Hematopoietic multipotent progenitor cell treated with erythropoietin and hydrocortisone succinate and interleukin-3 and kit ligand, for 17 days (in vitro differentiated cells): ENCODE measurements around the gene CSTPP1.
"Not testable (repeated sequence)": the region's sequence is repeated elsewhere in the genome, so short reads cannot be mapped to it uniquely, and the experiment has no call there.

Source experiments
- DNase-seq: peaks from one replicate; pipeline ENCODE4 v3.0.0-alpha.2; 2015; ENCODE audit warnings: low spot score

CSTPP1 gene

DNA sequence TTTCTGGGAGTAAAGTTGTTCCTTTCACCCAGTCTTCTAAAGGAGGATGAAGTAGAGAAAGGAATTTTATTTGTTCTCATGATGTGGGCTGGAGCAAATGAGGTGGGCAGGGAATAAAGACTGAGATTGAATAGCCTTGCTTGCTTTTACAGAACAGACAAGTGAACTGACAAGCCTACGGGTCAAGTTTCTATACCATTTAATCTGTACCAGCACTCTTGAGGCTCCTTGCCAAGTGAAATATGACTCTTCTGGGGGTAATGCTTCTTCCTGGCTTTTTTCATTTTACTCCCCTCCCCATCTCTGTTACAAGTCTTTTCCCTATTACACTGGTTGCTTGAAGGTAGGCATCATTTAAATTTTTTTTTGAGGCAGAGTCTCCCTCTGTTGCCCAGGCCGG is 54.8 kb downstream of the CSTPP1 start:
- DNase-seq: no peak

- DNase-seq: not testable (repeated sequence)
These were observed 55.8 kb downstream of the CSTPP1 start for GRCh38 chr11:46992386-46992785.

DNA sequence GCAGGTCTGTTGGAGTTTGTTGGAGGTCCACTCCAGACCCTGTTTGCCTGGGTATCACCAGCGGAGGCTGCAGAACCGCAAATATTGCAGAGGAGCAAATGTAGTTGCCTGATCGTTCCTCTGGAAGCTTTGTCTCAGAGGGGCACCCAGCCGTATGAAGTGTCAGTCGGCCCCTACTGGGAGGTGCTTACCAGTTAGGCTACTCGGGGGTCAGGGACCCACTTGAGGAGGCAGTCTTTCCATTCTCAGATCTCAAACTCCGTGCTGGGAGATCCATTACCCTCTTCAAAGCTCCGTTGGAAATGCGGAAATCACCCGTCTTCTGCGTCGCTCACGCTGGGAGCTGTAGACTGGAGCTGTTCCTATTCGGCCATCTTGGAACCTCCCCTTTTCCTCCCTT is 61.2 kb downstream of the CSTPP1 start:
- not testable (repeated sequence) for DNase-seq

GRCh38 chr11:46999217-46999616 is 62.7 kb downstream of the CSTPP1 start:
- no peak for DNase-seq

GRCh38 chr11:47000033-47000432 is 63.5 kb downstream of the CSTPP1 start:
- no peak for DNase-seq

DNA sequence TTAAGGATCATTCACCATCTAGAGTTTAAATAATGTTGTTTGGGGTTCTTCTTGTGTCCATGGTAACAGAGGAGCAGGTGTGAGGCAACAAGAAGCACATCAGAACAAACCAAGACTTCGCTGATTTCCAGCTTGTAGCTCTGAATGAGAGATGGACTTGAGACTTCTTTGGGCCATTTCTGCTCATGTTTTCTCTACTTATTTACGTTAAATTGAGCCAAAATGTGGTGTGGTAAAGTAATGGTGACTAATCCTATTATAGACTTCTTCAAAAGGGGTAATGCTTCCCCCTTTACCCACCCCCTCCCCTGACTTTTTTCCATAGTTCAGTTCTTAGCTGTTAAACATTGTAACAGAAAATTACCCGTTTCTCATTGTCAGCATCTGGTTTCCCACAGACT is 65.2 kb downstream of the CSTPP1 start:
- DNase-seq: no peak

DNA sequence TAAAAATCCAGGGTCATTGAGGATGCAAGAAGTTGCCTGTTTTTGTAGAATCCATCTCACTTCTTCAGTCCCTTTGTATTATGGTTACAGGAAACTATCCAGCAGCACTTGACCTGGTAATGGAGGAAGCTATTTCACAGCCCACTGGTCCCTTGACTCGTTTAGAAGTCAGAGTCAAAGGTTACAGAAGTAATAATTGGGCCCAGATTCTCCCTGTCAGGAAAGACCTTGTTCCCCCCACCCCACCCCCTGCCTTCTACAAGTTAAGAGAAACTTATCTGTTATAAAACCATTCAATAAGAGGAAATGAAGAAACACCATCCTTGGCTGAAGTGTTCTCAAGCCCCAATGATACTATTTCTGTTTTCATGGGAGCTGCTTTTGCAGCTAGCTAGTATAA is 65.8 kb downstream of the CSTPP1 start:
- DNase-seq: no peak

DNA sequence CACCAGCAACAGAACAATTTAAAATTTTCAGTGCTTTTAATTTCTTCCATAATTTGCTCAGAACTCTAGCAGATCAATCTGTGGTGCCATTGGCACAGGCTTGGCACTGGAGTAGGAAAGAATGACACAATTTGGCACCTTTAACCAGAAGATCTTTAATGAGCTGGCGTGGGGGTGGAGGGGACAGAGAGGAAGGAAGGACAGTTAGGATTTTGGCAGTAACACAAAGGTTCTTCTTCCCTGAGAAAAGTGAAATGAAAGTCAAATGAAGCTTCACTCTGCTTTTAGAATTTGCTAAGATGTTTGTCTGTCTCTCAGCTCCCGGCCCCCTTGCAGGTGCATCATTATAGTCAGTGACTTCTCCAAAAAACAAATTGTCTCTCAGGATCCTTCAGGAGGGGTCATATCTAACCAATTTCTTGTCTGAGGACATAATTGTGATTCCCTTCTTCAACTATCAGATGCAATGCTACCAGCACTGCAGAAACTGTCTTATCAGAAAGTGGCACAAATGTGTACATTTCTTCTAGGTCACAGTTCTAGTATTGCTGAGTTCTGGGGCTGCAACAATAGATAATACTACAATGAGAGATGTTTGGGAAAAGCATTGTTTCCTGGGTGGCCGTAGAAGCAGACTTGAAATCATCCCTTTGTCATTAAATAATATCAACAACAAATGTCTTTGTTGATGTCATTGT is 66.8 kb downstream of the CSTPP1 start:
- no peak for DNase-seq

DNA sequence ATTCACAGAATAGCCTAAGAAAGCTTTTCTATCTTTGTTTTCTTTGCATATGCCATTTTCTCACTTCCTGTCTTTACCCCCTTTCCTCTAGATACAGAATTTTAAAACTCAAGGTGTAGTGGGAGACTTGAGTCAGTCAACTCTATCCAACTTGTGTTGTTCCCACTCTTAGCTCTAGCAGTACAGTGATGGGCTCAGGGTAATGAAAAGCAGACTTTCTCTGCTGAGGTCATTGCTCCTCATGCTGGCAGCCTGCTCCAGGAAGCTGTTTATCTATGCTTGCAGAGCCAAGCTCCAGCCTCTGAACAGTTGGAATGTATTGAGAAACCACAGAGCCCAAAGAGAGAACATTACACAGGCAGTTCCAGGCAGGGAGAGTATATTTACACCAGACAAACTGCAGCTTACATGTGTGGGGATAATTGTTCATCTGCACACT is 68.1 kb downstream of the CSTPP1 start:
- peak; percentile 26 for DNase-seq

GRCh38 chr11:47005441-47005840 is 68.9 kb downstream of the CSTPP1 start:
- DNase-seq: no peak

GRCh38 chr11:47007579-47007978 is 71.0 kb downstream of the CSTPP1 start:
- DNase-seq: no peak

DNA sequence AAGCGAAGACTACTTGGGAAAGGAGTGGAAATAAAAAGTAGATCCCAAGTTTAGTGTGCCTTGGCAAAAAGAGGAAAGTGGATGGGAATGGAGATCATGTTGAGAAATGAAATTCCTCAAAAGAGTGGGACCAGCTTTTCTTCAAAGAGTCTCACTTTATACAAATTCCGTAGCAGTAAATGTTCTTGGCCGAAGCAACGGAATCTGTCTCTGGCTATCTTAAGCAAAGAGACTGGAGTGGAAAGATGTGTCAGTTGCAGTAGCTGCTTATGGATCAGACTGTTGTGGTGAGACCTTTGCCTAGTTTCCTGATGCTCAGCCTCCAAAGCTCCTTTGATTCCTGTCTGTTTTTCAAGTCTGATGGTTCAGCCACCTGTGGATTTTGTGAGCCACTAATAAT is 73.6 kb downstream of the CSTPP1 start:
- DNase-seq: no peak

DNA sequence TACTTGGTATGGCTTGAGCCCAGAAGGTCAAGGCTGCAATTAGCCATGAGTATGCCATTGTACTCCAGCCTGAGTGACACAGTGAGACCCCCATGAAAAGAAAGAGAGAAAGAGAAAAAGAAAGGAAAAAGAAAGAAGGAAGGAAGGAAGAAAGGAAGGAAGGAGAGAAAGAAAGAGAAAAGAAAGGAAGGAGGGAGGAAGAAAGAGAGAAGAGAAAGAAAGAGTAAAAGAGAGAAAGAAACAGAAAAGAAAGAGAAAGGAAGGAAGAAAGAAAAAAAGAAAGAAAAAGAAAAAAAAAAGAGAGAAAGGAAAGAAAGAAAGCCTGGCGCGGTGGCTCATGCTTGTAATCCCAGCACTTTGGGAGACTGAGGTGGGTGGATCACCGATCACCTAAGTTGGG is 77.5 kb downstream of the CSTPP1 start:
- no peak for DNase-seq

DNA sequence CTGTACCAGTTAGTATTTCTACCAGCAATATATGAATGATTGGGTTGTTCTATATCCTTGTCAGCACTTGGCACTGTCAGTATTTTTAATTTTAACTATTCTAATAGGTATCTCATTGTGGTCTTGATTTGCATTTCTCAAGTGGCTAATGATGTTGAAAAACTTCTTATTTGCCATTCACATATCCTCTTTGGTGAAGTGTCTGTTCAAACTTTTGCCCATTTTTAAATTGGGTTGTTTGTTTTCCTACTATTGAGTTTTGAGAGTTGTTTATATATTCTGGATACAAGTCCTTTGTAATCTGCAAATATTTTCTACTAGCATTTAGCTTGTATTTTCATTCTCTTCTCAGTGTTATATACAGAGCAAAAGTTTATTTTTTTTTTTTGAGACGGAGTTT is 82.1 kb downstream of the CSTPP1 start:
- DNase-seq: no peak

- DNase-seq: no peak
These were observed 84.4 kb downstream of the CSTPP1 start for GRCh38 chr11:47020793-47021526.

- no peak for DNase-seq
These were observed 84.9 kb downstream of the CSTPP1 start for GRCh38 chr11:47021527-47021818.

- DNase-seq: no peak
These were observed 85.4 kb downstream of the CSTPP1 start for GRCh38 chr11:47021965-47022364.

DNA sequence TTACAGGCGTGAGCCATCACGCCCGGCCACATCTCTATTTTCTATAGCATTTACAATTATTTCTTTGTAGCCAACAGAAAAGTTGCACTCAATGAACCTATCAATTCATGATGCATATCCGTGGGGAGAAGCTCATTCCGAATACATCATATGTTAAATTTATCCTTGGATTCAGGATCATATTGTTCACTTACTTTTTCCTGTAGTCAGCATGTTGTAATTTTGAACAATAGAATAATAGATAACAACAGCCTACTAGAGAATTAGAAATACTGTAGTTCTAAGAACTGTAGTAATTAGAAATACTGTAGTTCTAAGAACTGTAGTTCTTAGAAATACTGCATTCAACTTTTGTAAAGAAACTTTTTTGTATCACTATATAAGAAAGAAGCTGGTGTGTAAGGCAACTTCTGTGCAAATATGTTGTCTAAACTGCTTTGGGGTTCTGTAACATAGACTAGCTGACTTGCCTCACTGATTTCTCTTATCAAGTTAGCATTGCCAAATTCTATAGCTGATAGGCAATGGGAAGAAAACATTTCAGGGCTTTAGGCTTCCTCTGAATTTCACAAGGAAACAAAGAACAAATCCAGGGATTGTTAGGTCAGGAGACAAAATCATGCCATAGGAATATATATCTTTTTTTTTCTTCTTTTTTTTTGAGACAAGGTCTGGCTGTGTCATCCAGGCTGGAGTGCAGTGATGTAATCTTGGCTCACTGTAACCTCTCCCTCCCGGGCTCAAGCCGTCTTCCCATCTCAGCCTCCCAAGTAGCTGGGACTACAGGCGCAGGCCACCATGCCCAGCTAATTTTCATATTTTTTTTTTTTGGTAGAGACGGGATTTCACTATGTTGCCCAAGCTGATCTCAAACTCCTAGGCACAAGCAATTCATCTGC is 91.9 kb downstream of the CSTPP1 start:
- DNase-seq: no peak

DNA sequence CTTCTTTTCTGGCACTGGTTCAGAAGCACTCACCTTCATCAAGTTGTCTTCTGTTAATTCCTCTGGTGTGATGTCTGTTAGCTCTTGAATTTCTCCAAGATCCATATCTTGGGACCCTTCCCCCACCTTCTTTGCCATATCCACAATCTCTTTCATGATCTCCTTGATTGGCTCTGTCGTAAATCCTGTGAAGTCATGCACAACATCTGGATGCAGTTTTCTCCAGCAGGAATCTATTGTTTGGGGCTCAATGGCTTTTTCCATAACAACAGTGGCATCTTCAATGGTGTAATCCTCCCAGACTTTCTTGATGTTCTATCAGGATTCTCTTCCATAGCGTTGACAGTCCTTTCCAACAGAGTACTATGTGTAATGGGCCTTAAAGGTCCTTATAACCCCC is 96.9 kb downstream of the CSTPP1 start:
- no peak for DNase-seq

- no peak for DNase-seq
These were observed 97.5 kb downstream of the CSTPP1 start for GRCh38 chr11:47034091-47034490.

DNA sequence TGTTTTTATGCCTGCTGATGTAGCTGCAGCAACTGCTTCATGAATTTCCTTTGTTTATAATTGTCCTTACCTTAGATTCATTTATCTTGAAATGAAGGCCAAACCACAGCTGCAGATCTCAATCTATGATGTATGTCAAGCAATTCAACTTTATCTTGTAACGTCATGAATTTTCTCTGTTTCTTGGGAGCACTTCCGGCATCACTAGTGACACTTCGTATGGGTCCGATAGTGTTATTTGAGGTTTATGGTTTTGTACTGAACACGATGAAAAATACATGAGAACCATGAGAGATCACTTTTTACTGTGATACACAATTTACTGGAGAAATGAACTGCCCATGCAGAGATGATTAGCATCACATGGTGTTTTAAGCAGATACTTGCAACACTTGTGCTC is 98.5 kb downstream of the CSTPP1 start:
- DNase-seq: no peak

DNA sequence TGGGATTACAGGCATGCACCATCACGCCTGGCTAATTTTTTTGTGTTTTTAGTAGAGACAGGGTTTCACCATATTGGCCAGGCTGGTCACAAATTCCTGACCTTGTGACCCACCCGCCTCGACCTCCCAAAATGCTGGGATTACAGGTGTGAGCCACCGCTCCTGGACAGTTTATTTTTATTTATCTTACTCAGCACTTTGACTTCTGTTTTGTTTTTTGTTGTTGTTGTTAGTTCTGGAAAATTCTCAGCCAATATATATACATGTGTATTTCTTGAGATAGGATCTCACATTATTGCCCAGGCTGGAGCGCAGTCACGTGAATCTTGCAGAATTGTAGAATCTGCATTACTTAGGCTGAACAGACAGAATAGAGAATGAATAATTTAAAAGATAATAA is 107.6 kb downstream of the CSTPP1 start:
- DNase-seq: no peak

DNA sequence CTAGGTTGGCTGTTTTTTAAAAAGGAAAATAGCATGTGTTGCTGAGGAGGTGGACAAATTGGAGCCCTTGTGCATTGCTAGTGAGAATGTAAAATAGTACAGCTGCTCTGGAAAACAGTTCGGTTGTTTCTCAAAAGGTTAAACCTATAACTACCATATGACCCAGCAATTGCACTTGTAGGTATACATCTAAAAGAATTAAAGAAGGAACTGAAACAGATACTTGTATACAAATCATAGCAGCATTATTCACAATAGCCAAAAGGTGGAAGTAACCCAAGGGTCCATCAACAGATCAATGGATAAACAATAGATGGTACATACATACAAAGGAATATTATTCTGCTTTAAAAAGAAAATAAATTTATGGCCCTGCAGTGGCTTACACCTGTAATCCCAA is 111.4 kb downstream of the CSTPP1 start:
- no peak for DNase-seq
